Right lobe of liver (tissue), 4 donors: ENCODE results near the gene IFNAR1.

Source experiments
- CTCF ChIP-seq, 4 donors: fragments of 200-600 bp in 3 of 4; fragments of 450-650 bp in 1 of 4; IDR thresholded peaks; one replicate each; pipeline versions ENCODE4 v1.5.1 to v1.8.0; 2016 to 2022; ENCODE audit warnings: antibody characterized with exemption in 4 of 4, mild to moderate bottlenecking in 2 of 4
- POLR2A ChIP-seq: fragments of 450-650 bp; IDR thresholded peaks from one replicate; pipeline ENCODE4 v1.6.1; 2017; ENCODE audit warnings: antibody characterized with exemption, mild to moderate bottlenecking
- donor health status: DM: no; HTN: no; CAD: no.
- donor health status: DM: no; HTN: no; CAD: no.
- donor health status: DM: no; HTN: yes; CAD: no.

- TF ChIP-seq POLR2A: no peak
- TF ChIP-seq CTCF (IDR thresholded peaks at IDR 0.05): no peak
These were observed 45.5 kb downstream of the IFNAR1 start for GRCh38 chr21:33370305-33370704.
